Cardiac septum (tissue), 1 donor: ENCODE results near the gene PLAU. TPM values are rescaled to one million over a fixed set of nuclear protein-coding genes. Genes with fewer than 3 reads are reported as not detected.
"Not testable (repeated sequence)": the region's sequence is repeated elsewhere in the genome, so short reads cannot be mapped to it uniquely, and the experiment has no call there.

ENCODE experiments used
- DNase-seq: peaks from one replicate; pipeline ENCODE4 v3.0.0-alpha.2; 2020; ENCODE audit warnings: low spot score
- intact Hi-C: fragments of 100-400 bp; cut with DNase I; formaldehyde crosslinking; loops from one replicate; pipeline ENCODE4 v1.14.0; 2022
- total RNA-seq: library from RNA; stranded (reverse); fragmentation: NEBNext Ultra II Directional; extraction: Animal tissue kit (Norgen Biotek cat#: 25700); gene quantifications from one replicate; pipeline ENCODE4 v1.2.1, GENCODE V29; 2021
- donor health status: DM: no; HTN: no; CAD: no.

The PLAU gene
- total RNA-seq, 1 donor from 2014 or later: 15.3 TPM

DNA sequence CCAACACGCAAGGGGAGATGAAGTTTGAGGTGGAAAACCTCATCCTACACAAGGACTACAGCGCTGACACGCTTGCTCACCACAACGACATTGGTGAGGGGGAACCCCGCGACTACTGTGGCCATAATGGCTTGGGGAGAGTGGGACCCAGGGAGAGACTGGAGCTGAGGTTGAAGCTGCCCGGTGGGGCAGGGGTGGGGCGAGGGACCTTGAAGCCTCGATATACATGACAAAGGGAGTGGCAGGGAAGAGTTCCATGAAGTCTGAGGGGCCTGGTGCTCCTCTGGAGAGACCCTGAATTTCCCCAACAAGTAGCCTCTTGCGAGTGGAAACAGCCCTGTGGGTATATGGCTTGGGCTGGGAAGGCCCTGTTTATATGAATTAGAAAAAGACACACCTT is 3.1 kb downstream of the PLAU start:
- intact Hi-C loops: no loop called here
- DNase-seq: no peak

DNA sequence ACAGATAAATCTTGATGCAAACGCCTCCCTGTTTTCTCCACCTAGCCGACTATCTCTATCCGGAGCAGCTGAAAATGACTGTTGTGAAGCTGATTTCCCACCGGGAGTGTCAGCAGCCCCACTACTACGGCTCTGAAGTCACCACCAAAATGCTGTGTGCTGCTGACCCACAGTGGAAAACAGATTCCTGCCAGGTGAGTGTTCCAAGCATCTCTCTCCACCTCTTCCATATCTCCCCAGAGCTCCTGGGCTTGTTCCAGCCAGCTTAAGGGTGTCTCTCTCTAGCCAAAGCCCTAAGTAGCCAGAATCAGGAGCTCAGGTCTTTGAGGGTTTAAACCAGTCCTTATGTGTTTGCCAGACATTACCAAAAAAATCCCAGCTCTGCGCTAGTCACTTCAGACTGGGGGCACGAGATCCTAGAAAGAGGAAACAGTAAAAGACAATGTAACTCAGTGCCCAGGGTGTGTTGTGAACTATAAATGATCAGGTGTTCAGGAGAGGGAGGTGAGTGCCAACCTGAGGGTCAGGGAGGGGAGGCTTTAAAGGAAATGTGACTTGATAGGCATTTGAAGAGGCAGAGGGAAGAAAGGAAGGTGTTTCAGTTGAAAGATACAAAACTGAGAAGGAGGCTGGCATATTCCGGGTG is 4.4 kb downstream of the PLAU start:
- no peak for DNase-seq
- intact Hi-C loops: no loop called here

DNA sequence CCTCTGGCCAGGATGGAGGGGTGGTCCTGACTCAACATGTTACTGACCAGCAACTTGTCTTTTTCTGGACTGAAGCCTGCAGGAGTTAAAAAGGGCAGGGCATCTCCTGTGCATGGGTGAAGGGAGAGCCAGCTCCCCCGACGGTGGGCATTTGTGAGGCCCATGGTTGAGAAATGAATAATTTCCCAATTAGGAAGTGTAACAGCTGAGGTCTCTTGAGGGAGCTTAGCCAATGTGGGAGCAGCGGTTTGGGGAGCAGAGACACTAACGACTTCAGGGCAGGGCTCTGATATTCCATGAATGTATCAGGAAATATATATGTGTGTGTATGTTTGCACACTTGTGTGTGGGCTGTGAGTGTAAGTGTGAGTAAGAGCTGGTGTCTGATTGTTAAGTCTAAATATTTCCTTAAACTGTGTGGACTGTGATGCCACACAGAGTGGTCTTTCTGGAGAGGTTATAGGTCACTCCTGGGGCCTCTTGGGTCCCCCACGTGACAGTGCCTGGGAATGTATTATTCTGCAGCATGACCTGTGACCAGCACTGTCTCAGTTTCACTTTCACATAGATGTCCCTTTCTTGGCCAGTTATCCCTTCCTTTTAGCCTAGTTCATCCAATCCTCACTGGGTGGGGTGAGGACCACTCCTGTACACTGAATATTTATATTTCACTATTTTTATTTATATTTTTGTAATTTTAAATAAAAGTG is 6.0 kb downstream of the PLAU start:
- DNase-seq: no peak
- intact Hi-C loops: no loop called here

DNA sequence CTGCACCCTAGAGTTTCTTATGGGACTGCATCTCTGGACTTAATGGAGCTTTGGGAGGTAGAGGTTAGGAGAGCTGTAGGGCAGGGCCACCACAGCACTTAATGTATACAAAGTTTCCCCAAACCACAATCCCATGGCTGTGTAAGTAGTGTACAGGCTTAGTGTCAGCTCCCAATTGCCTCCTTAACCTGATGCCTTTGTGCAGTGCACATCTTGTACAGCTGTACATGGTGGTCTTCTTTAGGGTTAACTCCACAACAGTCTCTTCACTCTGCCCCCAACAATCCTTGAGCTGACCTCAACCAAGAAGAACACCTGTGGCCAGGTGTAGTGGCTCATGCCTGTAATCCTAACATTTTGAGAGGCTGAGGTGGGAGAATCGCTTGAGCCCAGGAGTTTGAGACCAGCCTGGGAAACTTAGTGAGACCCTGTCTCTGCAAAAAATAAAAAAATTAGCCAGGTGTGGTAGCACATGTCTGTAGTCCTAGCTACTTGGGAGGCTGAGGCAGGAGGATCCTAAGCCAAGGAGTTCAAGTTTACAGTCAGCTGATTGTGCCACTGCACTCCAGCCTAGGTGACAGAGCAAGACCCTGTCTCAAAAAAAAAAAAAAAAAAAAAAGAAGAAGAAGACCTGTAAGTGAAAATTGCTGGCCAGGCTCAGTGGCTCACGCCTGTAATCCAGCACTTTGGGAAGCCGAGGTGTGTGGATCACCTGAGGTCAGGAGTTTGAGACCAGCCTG is 6.8 kb downstream of the PLAU start:
- intact Hi-C loops: no loop called here

DNA sequence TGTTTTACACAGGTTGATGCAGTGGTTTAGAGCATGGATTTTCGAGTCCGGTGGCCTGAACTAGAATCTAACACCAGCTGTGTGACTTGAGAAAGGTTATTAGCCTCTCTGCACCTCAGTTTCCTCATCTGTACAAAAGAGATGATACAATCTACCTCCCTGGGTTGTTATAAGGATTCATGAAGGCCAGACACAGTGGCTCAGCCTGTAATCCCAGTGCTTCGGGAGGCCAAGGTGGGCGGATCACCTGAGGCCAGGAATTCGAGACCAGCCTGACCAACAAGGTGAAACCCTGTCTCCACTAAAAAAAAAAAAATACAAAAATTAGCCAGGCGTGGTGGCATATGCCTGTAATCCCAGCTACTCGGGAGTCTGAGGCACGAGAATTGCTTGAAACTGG is 8.5 kb downstream of the PLAU start:
- intact Hi-C loops: not testable (repeated sequence)

More for the DNA sequence above, 6.8 kb downstream of the PLAU start:
- no peak for DNase-seq

DNA sequence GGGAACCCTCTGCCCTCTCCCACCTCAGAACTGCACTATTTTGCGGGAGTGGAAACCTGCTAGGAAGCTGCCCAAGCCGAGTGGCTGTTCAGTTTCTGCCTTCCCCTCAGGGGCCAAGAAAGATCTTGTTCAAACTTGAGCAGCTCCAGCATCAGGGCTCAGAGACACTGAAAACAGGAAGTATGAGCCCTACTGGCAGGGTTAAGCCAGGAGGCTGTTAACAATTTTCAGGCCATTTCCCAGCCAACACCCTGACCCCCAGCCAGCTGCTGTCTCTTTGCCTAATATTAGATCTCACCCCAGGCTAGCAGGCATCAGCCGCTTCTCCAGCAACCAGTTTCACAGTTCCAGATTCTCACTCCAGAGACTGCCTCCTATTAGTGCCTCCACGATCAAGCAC is 9.2 kb downstream of the PLAU start:
- no peak for DNase-seq
- intact Hi-C loops: no loop called here

More for the DNA sequence above, 8.5 kb downstream of the PLAU start:
- DNase-seq: not testable (repeated sequence)

DNA sequence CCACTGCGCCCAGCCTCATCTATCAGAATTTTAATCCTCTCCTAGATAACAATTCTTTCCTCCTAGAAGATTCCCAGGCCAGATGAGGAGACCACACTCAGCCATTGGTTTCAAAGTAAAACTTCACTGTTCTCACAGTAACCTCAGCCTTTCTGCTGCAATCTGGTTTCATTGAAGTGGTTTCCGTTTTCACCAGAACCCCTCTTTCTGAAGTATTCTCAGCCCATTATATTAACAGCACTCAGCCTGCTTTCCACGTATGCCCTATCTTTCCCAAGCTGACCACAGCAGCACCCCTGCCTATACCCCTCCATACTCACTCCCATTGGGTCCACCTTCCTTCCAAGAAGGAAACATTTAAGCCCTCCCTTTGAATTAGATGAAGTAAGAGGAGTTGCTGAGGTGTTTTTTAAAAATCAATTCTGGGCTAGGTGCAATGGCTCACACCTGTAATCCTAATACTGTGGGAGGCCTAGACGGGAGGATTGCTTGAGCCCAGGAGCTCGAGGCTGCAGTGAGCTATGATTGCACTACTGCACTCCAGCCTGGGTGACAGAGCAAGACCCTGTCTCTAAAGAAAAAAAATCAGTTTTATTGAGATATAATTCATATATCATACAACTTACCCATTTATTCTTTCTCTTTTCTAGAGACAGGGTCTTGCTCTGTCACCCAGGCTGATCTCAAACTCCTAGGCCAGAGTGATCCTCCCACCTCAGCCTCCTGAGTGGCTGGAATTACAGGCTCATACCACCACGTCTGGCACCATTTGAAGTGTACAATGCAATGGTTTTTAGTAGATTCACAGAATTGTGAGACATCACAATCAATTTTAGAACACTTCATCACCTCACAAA is 11.3 kb downstream of the PLAU start:
- DNase-seq: no peak
- intact Hi-C loops: no loop called here

DNA sequence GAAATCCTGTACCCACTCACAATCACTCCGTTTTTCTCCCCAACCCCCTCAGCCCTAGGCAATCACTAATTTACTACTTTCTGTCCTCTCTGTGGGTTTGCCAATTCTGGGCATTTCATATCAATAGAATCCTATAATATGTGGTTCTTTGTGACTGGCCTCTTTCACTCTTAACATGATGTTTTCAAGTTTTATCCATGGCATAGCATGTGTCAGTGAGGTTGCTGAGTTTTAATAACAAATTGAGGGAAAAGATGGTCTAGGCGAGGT is 11.9 kb downstream of the PLAU start:
- intact Hi-C loops: no loop called here
- no peak for DNase-seq

DNA sequence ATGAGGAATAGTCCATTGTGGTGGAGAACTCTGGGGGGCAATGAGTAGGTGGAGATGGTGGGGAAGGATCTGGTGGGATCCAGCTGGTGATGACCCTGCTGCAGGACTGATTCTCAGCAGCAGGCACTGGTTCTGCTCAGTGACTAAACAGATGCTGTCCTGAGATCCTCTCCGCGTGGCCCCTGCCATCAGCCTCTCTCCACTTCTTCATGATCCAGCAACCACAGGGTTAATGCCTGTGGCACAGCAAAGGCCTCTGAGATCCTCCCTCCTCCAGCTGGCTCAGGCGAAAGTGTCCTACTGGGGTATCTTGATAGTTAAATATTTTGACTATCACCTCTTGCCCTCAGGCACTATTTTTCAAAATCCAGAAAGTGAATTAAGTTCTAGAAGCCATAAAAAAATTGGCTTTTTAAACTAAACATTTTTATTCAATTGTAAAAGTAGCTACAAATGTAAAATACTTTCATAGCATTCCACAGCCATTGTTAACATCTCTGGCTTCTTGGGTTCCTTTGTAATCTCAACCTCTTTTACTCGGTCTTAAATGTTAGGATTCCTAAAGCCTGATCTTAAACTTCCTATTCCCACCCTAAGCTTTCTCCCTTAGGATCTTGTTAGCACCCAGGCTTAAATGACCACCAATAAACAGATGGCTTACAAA is 13.1 kb downstream of the PLAU start:
- no peak for DNase-seq
- intact Hi-C loops: no loop called here

DNA sequence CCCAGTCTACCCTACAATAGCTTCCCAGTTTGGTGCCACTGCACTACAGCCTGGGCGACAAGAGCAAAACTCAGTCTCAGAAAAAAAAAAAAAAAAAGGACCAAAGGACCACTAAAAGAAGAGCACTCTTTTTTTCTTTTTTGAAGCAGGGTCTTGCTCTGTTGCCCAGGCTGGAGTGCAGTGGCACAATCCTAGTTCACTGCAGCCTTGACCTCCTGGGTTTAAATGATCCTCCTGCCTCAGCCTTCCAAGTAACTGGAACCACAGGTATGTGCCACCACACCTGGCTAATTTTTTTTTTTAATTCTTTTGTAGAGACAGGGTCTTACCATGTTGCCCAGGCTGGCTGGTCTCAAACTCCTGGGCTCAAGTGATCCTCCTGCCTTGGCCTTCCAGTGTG is 14.0 kb downstream of the PLAU start:
- intact Hi-C loops: no loop called here
- DNase-seq: no peak

DNA sequence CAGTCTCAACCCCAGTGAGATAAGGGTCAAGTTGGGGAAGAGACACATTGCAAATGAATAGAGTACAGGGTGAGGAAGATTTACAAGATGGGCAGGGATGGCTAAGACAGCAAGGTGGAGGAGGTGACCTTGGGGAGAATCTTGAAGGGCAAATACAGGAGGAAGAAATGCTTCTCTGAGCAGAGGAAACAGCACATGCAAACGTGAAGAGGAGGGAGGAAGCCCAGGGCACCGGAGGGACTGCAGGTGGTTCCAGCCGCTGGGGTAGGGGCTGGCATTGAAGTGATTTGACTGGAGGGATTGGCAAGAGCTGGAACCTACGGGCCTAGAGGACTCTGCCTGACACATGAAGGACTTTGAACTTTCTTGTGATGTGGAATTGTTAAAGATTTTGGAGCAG is 14.6 kb downstream of the PLAU start:
- DNase-seq: no peak
- intact Hi-C loops: no loop called here

DNA sequence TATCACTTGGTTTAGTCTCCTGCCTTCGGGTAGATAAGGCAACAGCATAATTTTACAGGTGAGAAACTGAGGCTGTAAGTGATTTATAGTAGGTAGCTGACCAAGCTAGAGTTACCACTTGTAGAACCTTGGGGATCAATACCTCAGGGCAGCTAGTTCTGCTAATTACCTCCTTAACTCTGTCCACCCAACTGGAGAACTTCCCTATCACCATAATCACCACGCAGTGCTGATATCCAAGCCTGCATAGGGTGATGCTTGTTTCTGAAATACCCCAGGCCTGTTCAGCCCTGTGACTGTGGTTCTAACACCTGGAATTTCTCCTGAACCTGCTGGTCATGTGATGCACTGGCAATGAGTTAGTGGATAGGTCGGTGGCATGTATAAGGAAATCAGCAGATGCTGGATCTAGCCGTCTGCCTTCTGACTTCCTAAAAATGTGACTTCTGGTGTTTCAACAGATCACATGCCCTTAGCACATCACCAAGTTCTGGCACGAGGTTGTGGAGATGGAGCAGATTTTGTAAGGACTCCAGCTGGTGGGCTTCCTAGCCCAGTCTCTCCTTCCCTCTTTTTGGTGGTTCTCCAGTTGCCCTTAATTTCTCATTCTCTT is 15.3 kb downstream of the PLAU start:
- intact Hi-C loops: no loop called here
- DNase-seq: no peak

DNA sequence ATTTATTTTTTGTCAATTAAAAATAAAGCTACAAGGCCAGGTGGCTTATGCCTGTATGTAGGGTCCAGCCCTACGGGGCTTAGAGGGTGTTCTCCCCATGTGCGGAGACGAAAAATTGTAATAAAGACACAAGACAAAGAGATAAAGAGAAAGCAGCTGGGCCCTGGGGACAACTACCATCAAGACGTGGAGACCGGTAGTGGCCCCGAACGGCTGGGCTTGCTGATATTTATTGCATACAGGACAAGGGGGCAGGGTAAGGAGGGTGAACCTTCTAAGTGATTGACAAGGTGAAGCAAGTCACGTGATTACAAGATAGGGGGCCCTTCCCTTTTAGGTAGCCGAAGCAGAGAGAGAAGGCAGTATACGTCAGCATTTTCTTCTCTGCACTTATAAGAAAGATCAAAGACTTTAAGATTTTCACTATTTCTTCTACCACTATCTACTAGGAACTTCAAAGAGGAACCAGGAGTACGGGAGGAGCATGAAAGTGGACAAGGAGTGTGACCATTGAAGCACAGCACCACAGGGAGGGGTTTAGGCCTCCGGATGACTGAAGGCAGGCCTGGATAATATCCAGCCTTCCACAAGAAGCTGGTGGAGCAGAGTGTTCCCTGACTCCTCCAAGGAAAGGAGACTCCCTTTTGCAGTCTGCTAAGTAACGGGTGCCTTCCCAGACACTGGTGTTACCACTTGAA is 19.8 kb downstream of the PLAU start:
- DNase-seq, intact Hi-C loops: not testable (repeated sequence)

DNA sequence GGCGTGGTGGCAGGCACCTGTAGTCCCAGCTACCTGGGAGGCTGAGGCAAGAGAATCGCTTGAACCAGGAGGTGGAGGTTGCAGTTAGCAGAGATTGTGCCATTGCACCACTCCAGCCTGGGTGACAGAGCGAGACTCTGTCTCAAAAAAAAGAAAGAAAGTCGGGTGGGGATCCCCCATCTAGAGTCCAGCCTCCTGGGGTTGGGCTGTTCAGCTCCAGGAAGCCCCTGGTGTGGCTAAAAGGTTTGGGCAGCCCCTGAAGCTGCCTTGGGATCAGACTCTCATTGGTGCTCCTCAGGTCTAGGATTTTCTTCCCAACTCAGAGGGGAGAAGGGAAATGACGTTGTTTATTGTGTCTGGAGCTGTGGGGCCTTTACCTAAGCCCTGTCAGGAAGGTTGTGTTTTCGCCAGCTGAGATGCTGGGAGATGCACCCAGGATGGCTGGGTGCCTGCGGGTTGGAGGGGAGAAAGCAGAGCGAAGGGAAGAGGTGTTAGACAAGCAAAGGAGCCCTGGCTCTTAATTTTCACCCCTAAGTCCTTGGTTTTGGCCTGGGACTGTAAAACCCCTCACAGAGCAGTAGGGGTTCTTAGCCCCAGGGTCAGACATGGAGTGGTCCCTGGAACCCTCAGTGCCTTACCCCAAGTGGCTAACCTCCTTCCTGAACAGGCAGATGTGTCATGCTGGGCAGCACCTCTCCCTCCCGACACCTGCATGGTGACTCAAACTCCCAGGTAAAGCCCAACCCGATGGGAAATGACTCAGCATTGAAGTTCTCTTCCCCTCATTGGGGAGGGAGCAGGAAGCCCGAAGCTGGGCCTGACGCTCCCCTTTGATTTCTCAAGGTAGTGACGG is 21.1 kb downstream of the PLAU start:
- intact Hi-C loops: no loop called here
- peak; percentile 89 for DNase-seq

DNA sequence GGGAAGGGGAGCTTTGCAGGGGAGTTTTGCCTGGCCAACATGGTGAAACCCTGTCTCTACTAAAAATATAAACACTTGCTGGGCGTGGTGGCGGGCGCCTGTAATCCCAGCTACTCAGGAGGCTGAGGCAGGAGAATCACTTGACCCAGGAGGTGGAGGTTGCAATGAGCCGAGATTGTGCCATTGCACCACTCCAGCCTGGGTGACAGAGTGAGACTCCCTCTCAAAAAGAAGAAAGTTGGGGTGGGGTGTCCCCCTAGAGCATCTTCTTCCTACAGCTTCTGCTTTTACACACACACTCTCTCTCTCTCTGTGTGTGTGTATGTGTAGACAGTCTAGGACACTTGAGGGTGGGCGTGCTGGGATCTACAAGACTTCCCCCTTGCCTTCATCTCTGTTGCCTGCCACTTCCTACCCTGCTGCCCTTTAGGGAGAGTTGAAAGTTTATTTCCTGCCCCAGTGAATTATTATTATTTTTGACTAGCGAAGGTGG is 21.7 kb downstream of the PLAU start:
- intact Hi-C loops: no loop called here
- no peak for DNase-seq

DNA sequence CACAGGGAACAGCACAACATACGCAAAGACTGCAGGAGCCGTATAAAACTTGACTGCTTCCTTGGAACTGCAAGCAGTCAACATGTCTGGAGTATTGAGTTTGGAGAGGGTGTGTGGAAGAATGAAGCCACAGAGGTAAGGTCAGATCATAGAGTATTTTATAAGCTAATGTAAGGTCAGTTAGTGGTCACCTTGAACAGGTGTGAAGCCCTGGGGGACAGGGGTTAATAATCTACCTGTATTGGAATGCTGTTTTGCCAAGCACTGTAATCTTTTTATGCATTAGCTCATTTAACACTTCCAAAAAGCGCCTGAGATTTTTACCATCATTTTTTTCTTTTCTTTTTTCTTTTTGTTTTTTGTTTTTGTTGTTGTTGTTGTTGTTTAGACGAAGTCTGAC is 23.1 kb downstream of the PLAU start:
- intact Hi-C loops: no loop called here
- DNase-seq: no peak

DNA sequence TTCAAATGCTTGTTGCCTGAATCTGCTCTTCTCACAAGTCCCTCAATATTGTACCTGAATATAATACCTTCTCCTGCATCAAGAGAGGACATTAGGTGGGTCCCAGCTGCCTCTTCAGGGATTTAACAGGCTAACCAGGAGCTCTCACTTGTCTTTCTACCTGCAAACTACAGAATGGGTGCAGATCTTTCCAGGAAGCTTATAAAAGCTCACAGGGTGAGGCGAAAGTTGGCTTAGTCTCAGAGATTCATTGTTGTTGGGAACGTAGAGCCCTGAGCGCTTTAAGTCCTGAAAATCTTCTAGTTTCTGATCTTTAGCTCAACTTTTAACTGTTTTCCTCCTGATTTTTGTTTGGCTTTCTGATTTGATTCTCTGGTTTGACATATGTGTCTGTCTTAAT is 25.0 kb downstream of the PLAU start:
- intact Hi-C loops: no loop called here
- no peak for DNase-seq
